HEK293 (cell line): ENCODE results near the gene PIK3AP1.

ENCODE experiments used
- ZBTB8A ChIP-seq: fragments of 450-650 bp; formaldehyde crosslinking; IDR thresholded peaks from 2 replicates; pipeline ENCODE4 v1.5.1; 2016; ENCODE audit warnings: missing biosample characterization, missing genetic modification characterization
- ZNF146 ChIP-seq: fragments of 450-650 bp; formaldehyde crosslinking; IDR thresholded peaks from 2 replicates; pipeline ENCODE4 v1.5.1; 2016; ENCODE audit warnings: missing biosample characterization, missing genetic modification characterization
- ZNF174 ChIP-seq: fragments of 450-650 bp; formaldehyde crosslinking; IDR thresholded peaks from 2 replicates; pipeline ENCODE4 v1.5.0; 2017; ENCODE audit warnings: missing biosample characterization, mild to moderate bottlenecking, missing genetic modification characterization
- TF ChIP-seq, protein P1 (sequence below): fragments of 450-650 bp; formaldehyde crosslinking; IDR thresholded peaks from 2 replicates; pipeline ENCODE4 v1.5.1; 2016; ENCODE audit warnings: missing biosample characterization, missing genetic modification characterization
- TF ChIP-seq, protein P2 (sequence below): fragments of 450-650 bp; formaldehyde crosslinking; IDR thresholded peaks from 2 replicates; pipeline ENCODE4 v1.5.1; 2016; ENCODE audit warnings: missing biosample characterization, missing genetic modification characterization

DNA sequence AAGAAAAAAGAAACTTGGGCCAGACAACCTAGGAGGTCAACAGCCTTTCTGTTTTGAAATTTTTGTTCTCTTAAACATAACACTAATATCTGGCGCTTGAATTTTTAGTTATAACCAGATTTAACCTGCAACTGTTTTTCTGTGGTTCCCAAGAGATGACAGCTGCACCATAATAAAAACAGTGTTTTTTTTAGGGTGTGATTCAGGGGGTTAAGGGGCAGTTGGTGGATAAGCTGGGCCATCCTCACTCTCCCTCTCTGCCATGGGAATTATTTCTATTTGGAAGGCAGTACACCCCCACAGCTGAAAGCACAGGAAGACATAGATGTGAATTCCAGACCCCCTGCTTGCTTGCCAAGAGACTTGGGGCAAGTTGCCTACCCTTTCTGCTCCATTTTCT lies 113.4 kb downstream of the PIK3AP1 start:
- no peak for TF ChIP-seq ZNF174
- TF ChIP-seq ZBTB8A (tag by site-specific recombination), result no peak
- TF ChIP-seq ZNF146, result no peak
- TF ChIP-seq, protein P1, sequence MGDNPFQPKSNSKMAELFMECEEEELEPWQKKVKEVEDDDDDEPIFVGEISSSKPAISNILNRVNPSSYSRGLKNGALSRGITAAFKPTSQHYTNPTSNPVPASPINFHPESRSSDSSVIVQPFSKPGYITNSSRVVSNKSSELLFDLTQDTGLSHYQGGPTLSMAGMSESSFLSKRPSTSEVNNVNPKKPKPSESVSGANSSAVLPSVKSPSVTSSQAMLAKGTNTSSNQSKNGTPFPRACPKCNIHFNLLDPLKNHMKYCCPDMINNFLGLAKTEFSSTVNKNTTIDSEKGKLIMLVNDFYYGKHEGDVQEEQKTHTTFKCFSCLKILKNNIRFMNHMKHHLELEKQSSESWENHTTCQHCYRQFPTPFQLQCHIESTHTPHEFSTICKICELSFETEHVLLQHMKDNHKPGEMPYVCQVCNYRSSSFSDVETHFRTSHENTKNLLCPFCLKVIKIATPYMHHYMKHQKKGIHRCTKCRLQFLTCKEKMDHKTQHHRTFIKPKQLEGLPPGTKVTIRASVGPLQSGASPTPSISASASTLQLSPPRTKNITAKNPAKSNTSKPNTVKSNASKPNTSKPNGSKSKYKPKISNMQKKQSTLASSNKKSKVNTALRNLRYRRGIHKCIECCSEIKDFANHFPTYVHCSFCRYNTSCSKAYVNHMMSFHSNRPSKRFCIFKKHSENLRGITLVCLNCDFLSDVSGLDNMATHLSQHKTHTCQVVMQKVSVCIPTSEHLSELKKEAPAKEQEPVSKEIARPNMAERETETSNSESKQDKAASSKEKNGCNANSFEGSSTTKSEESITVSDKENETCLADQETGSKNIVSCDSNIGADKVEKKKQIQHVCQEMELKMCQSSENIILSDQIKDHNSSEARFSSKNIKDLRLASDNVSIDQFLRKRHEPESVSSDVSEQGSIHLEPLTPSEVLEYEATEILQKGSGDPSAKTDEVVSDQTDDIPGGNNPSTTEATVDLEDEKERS, result no peak
- TF ChIP-seq, protein P2, sequence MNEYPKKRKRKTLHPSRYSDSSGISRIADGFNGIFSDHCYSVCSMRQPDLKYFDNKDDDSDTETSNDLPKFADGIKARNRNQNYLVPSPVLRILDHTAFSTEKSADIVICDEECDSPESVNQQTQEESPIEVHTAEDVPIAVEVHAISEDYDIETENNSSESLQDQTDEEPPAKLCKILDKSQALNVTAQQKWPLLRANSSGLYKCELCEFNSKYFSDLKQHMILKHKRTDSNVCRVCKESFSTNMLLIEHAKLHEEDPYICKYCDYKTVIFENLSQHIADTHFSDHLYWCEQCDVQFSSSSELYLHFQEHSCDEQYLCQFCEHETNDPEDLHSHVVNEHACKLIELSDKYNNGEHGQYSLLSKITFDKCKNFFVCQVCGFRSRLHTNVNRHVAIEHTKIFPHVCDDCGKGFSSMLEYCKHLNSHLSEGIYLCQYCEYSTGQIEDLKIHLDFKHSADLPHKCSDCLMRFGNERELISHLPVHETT (tag by site-specific recombination), result no peak
